H9 (cell line): ENCODE measurements around the gene TMEM208. TPM values are rescaled to one million over a fixed set of nuclear protein-coding genes. Genes with fewer than 3 reads are reported as not detected.

Source experiments
- DNase-seq: peaks from one replicate; pipeline ENCODE4 v3.0.0-alpha.2; 2017
- H2AFZ ChIP-seq: one replicate; pipeline ENCODE4 v1.6.1; 2013; ENCODE audit warnings: mild to moderate bottlenecking, low read length, control low read depth, moderate library complexity
- H2AK5ac ChIP-seq: 2 replicates; pipeline ENCODE4 v1.6.1; 2013; ENCODE audit warnings: low read length, control low read depth, mixed read lengths; ENCODE audit not compliant: insufficient read length
- H2BK120ac ChIP-seq: one replicate; pipeline ENCODE4 v1.6.1; 2013; ENCODE audit warnings: low read depth, mild to moderate bottlenecking, low read length, control low read depth, inconsistent platforms; ENCODE audit not compliant: poor library complexity, severe bottlenecking
- H2BK12ac ChIP-seq: 2 replicates; pipeline ENCODE4 v1.6.1; 2013; ENCODE audit warnings: low read length, control low read depth, mixed read lengths, low read depth; ENCODE audit not compliant: insufficient read length
- H2BK15ac ChIP-seq: 2 replicates; pipeline ENCODE4 v1.6.1; 2013; ENCODE audit warnings: low read depth, low read length, control low read depth
- H2BK20ac ChIP-seq: one replicate; pipeline ENCODE4 v1.6.1; 2013; ENCODE audit warnings: low read depth, mild to moderate bottlenecking, low read length, control low read depth, inconsistent platforms; ENCODE audit not compliant: poor library complexity, severe bottlenecking
- H2BK5ac ChIP-seq: 2 replicates; pipeline ENCODE4 v1.6.1; 2013; ENCODE audit warnings: low read length, control low read depth, mixed read lengths; ENCODE audit not compliant: insufficient read length
- H3K14ac ChIP-seq: 2 replicates; pipeline ENCODE4 v1.6.1; 2013; ENCODE audit warnings: low read length, control low read depth; ENCODE audit not compliant: insufficient read depth
- H3K18ac ChIP-seq: 2 replicates; pipeline ENCODE4 v1.6.1; 2013; ENCODE audit warnings: low read depth, mild to moderate bottlenecking, mixed read lengths, low read length, control low read depth; ENCODE audit not compliant: insufficient read length
- H3K23ac ChIP-seq: 2 replicates; pipeline ENCODE4 v1.6.1; 2013; ENCODE audit warnings: low read length, control low read depth, mixed read lengths, low read depth; ENCODE audit not compliant: insufficient read length
- H3K23me2 ChIP-seq: 2 replicates; pipeline ENCODE4 v1.6.1; 2013; ENCODE audit warnings: low read depth, mild to moderate bottlenecking, mixed read lengths, low read length, control low read depth; ENCODE audit not compliant: insufficient read length, poor library complexity, severe bottlenecking
- H3K27ac ChIP-seq: 2 replicates; pipeline ENCODE4 v1.5.1; 2013; ENCODE audit warnings: low read length, control low read depth, mixed read lengths, low read depth; ENCODE audit not compliant: insufficient read length
- H3K27me3 ChIP-seq: 2 replicates; pipeline ENCODE4 v1.6.1; 2013; ENCODE audit warnings: low read length, control low read depth, inconsistent platforms; ENCODE audit not compliant: insufficient read depth
- H3K4ac ChIP-seq: 2 replicates; pipeline ENCODE4 v1.6.1; 2013; ENCODE audit warnings: low read depth, mild to moderate bottlenecking, control low read depth, inconsistent platforms, low read length, moderate library complexity
- H3K4me1 ChIP-seq: 2 replicates; pipeline ENCODE4 v1.6.1; 2013; ENCODE audit warnings: low read length, control low read depth, inconsistent platforms; ENCODE audit not compliant: insufficient read depth
- H3K4me2 ChIP-seq: 2 replicates; pipeline ENCODE4 v1.6.1; 2013; ENCODE audit warnings: low read length, control low read depth, mixed read lengths; ENCODE audit not compliant: insufficient read length, insufficient read depth
- H3K56ac ChIP-seq: 2 replicates; pipeline ENCODE4 v1.6.1; 2013; ENCODE audit warnings: low read depth, mild to moderate bottlenecking, mixed read lengths, low read length, control low read depth; ENCODE audit not compliant: insufficient read length
- H3K79me1 ChIP-seq: 2 replicates; pipeline ENCODE4 v1.6.1; 2013; ENCODE audit warnings: low read depth, mild to moderate bottlenecking, moderate library complexity, low read length, control low read depth, inconsistent platforms; ENCODE audit not compliant: insufficient read depth, poor library complexity, severe bottlenecking
- H3K79me2 ChIP-seq: 2 replicates; pipeline ENCODE4 v1.6.1; 2013; ENCODE audit warnings: low read length, control low read depth, inconsistent platforms; ENCODE audit not compliant: insufficient read depth
- H3K9ac ChIP-seq: 2 replicates; pipeline ENCODE4 v1.6.1; 2013; ENCODE audit warnings: low read length, control low read depth, mixed read lengths; ENCODE audit not compliant: insufficient read length; ENCODE audit errors: extremely low read depth
- H3K9me3 ChIP-seq: one replicate; pipeline ENCODE4 v1.6.1; 2013; ENCODE audit warnings: low read depth, low read length, inconsistent platforms; ENCODE audit not compliant: control insufficient read depth
- H3T11ph ChIP-seq: one replicate; pipeline ENCODE4 v1.6.1; 2013; ENCODE audit warnings: mild to moderate bottlenecking, low read length, control low read depth, inconsistent platforms
- H4K20me1 ChIP-seq: one replicate; pipeline ENCODE4 v1.6.1; 2013; ENCODE audit not compliant: control insufficient read depth, insufficient read length, insufficient read depth
- H4K5ac ChIP-seq: 2 replicates; pipeline ENCODE4 v1.6.1; 2013; ENCODE audit warnings: low read depth, mild to moderate bottlenecking, mixed read lengths, low read length, control low read depth; ENCODE audit not compliant: insufficient read length
- H4K8ac ChIP-seq: replicated peaks from 2 replicates; pipeline ENCODE4 v1.6.1; 2013; ENCODE audit warnings: low read length, control low read depth, mixed read lengths, low read depth; ENCODE audit not compliant: insufficient read length
- H4K91ac ChIP-seq: 2 replicates; pipeline ENCODE4 v1.6.1; 2013; ENCODE audit warnings: low read depth, mild to moderate bottlenecking, moderate library complexity, mixed read lengths, low read length, control low read depth; ENCODE audit not compliant: insufficient read length
- H3K27ac Mint-ChIP-seq, 3 experiments: 2 replicates in 2 of 3; 3 replicates in 1 of 3; pipeline ENCODE4 v1.8.0; 2020 to 2021; ENCODE audit warnings: mixed read lengths in 3 of 3, mild to moderate bottlenecking in 1 of 3, moderate library complexity in 1 of 3
- H3K27me3 Mint-ChIP-seq: 2 replicates; pipeline ENCODE4 v1.8.0; 2021; ENCODE audit warnings: low read depth, mild to moderate bottlenecking, moderate library complexity, mixed read lengths
- H3K36me3 Mint-ChIP-seq, 3 experiments: 2 replicates in 2 of 3; 3 replicates in 1 of 3; pipeline ENCODE4 v1.8.0; 2020 to 2021; ENCODE audit warnings: low read depth in 3 of 3, mixed read lengths in 3 of 3; ENCODE audit not compliant: insufficient read depth in 1 of 3
- H3K4me1 Mint-ChIP-seq, 2 experiments: 2 replicates each; pipeline ENCODE4 v1.8.0; 2020; ENCODE audit warnings: mixed read lengths in 2 of 2
- H3K4me3 Mint-ChIP-seq, 2 experiments: 2 replicates in 1 of 2; 3 replicates in 1 of 2; pipeline ENCODE4 v1.8.0; 2020 to 2021; ENCODE audit warnings: mild to moderate bottlenecking in 2 of 2, mixed read lengths in 2 of 2, moderate library complexity in 1 of 2
- H3K9me3 Mint-ChIP-seq, 2 experiments: 2 replicates in 1 of 2; 3 replicates in 1 of 2; pipeline ENCODE4 v1.8.0; 2020; ENCODE audit warnings: mild to moderate bottlenecking in 2 of 2, mixed read lengths in 2 of 2, moderate library complexity in 1 of 2
- WGBS: extraction: QIAGEN DNeasy Blood & Tissue Kit; methylation state at CpG from one replicate; pipeline ENCODE4 v1.1.7; 2013; ENCODE audit warnings: missing lambda C conversion rate, low lambda C conversion rate, mixed read lengths; ENCODE audit not compliant: insufficient read length; ENCODE audit errors: extremely low coverage; 5-methylcytosine and 5-hydroxymethylcytosine counted together
- total RNA-seq: library from RNA; stranded (reverse); gene quantifications from 2 replicates; pipeline ENCODE4 v1.2.1, GENCODE V29; 2021
- TF ChIP-seq, protein P1 (sequence below): fragments of 200-600 bp; sonication (generic); conservative IDR thresholded peaks from 3 replicates; pipeline ENCODE4 v1.8.0; 2021; ENCODE audit warnings: antibody characterized with exemption, mild to moderate bottlenecking

TMEM208 gene
- total RNA-seq, 1 experiment from 2014 or later, result 42.6 TPM

DNA sequence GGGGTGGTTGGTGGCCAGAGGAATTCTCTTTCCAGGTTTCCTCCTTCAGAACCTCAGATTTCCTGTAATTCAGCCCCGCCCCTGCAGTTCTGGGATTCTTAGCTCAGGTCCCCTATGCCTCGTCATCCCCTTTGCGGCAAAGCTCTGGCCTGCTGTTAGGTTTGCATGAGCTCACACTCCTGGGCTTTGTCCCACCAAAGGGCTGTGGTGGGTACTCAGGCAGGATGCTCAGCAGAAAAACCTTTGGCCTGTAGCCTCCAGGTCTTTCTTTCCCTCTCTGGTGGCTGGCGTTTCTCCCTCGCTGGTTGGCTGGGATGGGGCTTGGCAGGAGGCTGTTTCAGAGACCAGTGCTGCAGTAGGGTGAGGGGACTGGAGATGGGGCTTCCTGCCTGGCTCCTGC lies 42.8 kb downstream of the TMEM208 start:
- H3K4me1 ChIP-seq, result no peaks in the 10 kb centered on the region
- no peak overlapping the region for H4K91ac ChIP-seq
- H3K79me2 ChIP-seq, result no peaks in the 10 kb centered on the region
- peaks cover 9% of the 10 kb centered on the region for H3K27me3 Mint-ChIP-seq
- H3K4me3 Mint-ChIP-seq, result no peak overlapping the region
- no peaks in the 10 kb centered on the region; the same call in 1 of the 2 replicates for H3K27me3 ChIP-seq
- no peaks in the 10 kb centered on the region; a peak in 1 of 7 replicates for H3K36me3 Mint-ChIP-seq
- no peak overlapping the region for H3K23ac ChIP-seq
- no peak overlapping the region for H3T11ph ChIP-seq
- H3K9ac ChIP-seq, result no peak overlapping the region
- no peak overlapping the region for H2BK15ac ChIP-seq
- H2BK5ac ChIP-seq, result no peak overlapping the region
- no peak overlapping the region for H2BK20ac ChIP-seq
- H3K27ac ChIP-seq, result no peak overlapping the region
- no peaks in the 10 kb centered on the region for H3K79me1 ChIP-seq
- no peaks in the 10 kb centered on the region for H3K9me3 ChIP-seq
- no peak overlapping the region for H4K8ac ChIP-seq
- no peak overlapping the region for H3K14ac ChIP-seq
- H2BK12ac ChIP-seq, result no peak overlapping the region
- no peak overlapping the region for H3K56ac ChIP-seq
- no peak overlapping the region for H3K4ac ChIP-seq
- DNase-seq, result peak; percentile 49
- no peak overlapping the region for H2BK120ac ChIP-seq
- no peak overlapping the region for H3K27ac Mint-ChIP-seq
- no CpG with 5 or more reads among the region's 5 CpGs for WGBS
- no peak overlapping the region for H3K18ac ChIP-seq
- H3K9me3 Mint-ChIP-seq, result no peaks in the 10 kb centered on the region
- no peak overlapping the region for H3K4me2 ChIP-seq
- no peaks in the 10 kb centered on the region for H3K23me2 ChIP-seq
- no peak overlapping the region for H2AFZ ChIP-seq
- H4K5ac ChIP-seq, result no peak overlapping the region
- H4K20me1 ChIP-seq, result no peaks in the 10 kb centered on the region
- TF ChIP-seq, protein P1, sequence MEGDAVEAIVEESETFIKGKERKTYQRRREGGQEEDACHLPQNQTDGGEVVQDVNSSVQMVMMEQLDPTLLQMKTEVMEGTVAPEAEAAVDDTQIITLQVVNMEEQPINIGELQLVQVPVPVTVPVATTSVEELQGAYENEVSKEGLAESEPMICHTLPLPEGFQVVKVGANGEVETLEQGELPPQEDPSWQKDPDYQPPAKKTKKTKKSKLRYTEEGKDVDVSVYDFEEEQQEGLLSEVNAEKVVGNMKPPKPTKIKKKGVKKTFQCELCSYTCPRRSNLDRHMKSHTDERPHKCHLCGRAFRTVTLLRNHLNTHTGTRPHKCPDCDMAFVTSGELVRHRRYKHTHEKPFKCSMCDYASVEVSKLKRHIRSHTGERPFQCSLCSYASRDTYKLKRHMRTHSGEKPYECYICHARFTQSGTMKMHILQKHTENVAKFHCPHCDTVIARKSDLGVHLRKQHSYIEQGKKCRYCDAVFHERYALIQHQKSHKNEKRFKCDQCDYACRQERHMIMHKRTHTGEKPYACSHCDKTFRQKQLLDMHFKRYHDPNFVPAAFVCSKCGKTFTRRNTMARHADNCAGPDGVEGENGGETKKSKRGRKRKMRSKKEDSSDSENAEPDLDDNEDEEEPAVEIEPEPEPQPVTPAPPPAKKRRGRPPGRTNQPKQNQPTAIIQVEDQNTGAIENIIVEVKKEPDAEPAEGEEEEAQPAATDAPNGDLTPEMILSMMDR, result no peak
- H3K4me1 Mint-ChIP-seq, result peaks cover 0 to 4% of the 10 kb centered on the region in 2 experiments; a peak in 1 of 4 replicates
- no peak overlapping the region for H2AK5ac ChIP-seq
